Measurements from ENCODE around the gene TYW5.

GRCh38 chr2:199926806-199927205 lies 28.5 kb downstream of the TYW5 start:
- TF ChIP-seq EZH2 (IDR thresholded peaks at IDR 0.05) (no peak), POLR2AphosphoS5 (IDR thresholded peaks at IDR 0.05; ENCODE audit: borderline replicate concordance, low read depth, low read length) (no peak)

Measured in SK-N-MC (cell line).